ENCODE results near the gene CEP350. TPM values are rescaled to one million over a fixed set of nuclear protein-coding genes. Genes with fewer than 3 reads are reported as not detected.
A peak's percentile ranks its signal among the peaks of the same experiment; 100 is the strongest.

The CEP350 gene, protein sequence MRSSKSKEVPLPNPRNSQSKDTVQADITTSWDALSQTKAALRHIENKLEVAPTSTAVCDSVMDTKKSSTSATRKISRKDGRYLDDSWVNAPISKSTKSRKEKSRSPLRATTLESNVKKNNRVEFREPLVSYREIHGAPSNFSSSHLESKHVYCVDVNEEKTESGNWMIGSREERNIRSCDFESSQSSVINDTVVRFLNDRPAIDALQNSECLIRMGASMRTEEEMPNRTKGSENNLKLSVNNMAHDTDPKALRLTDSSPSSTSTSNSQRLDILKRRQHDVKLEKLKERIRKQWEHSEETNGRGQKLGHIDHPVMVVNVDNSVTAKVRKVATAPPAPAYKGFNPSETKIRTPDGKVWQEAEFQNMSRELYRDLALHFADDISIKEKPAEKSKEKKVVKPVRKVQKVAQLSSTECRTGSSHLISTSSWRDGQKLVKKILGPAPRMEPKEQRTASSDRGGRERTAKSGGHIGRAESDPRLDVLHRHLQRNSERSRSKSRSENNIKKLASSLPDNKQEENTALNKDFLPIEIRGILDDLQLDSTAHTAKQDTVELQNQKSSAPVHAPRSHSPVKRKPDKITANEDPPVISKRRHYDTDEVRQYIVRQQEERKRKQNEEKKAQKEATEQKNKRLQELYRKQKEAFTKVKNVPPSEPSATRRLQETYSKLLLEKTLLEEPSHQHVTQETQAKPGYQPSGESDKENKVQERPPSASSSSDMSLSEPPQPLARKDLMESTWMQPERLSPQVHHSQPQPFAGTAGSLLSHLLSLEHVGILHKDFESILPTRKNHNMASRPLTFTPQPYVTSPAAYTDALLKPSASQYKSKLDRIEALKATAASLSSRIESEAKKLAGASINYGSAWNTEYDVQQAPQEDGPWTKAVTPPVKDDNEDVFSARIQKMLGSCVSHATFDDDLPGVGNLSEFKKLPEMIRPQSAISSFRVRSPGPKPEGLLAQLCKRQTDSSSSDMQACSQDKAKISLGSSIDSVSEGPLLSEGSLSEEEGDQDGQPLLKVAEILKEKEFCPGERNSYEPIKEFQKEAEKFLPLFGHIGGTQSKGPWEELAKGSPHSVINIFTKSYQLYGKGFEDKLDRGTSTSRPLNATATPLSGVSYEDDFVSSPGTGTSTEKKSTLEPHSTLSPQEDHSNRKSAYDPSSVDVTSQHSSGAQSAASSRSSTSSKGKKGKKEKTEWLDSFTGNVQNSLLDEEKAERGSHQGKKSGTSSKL (N-terminal part only)
- 30.8 and 39.7 TPM in 2 replicates for total RNA-seq (2014; rRNA removed)
- polyA plus RNA-seq (2012), result 3.2 TPM

DNA sequence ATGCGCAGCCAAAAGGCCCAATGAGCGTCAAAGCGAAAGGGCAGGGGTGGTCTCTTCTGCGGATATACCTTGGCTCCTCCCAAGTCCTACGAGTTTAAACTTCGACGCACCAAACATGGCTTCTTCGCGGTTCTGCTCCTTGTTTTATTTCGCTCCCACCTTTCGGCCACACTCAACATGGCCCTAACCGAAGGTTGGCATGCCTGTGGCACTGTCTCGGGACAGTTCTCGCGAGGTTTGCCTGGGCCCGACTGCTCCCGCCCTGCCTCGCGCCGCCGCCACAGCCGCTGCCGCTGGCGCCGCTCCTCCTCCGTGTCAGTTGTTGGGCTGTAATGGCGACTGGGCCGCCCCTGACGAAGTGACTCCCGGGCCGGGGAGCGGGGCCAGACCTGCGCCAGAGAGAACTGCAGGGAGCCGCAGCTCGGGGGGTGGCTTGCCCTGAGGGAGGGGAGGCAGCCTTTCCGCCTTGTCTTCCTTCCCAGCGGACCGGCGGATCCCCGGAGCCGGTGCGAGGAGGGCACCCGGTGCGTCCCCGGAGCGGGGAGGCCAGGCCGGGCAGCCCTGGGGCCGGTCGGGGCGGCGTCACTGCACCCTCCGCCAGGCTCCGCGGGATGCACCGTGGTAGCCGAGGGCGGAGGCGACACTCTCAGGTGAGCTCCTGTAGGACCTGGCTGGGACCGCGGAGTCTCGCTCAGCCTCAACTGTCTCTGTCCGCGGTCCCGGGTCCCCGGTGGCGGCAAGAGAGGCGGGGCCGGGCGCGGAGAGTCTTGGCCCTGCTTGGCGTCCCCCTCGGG, at the start of gene CEP350:
Gene CEP350, plus strand, starts transcription at position 318 of the 794 bp plus-strand sequence. CDS start 31,372 bp downstream, outside the sequence.
- DNase-seq (ENCODE audit: low read depth), result peak; percentile 99

DNA sequence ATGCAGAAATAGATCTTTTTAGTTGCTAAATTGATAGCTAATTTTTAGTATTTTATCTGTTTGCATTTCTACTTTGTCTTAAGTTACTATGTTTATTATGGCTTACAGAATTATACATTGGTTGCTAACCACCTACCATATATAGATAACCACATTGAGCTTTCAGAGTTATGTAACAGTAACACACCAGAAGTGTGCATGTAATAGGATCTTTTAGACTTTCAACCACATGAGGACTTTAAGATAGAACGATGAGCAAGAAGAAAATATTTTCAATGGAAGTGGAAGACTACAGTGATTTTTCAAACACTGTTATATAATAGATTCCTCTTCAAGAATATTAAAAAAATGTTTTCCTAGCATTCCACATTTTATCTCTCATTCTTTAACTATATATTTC, 43.7 kb upstream of the CEP350 start:
- DNase-seq (ENCODE audit: low read depth), result no peak

DNA sequence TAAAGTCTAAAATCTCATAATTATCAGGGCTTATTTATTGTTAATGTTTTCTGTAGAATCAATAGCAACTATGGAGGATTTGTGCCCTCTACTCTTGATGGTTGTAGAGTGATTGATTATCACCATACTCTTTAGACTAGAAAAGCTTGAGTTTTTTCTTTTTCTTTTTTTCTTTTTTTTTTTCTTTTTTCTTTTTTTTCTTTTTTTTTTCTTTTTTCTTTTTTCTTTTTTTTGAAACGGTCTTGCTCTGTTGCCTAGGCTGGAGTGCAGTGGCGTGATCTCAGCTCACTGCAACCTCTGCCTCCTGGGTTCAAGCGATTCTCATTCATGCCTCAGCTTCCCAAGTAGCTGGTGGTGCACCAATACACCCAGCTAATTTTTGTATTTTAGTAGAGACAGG, 42.8 kb upstream of the CEP350 start:
- DNase-seq (ENCODE audit: low read depth), result no peak

DNA sequence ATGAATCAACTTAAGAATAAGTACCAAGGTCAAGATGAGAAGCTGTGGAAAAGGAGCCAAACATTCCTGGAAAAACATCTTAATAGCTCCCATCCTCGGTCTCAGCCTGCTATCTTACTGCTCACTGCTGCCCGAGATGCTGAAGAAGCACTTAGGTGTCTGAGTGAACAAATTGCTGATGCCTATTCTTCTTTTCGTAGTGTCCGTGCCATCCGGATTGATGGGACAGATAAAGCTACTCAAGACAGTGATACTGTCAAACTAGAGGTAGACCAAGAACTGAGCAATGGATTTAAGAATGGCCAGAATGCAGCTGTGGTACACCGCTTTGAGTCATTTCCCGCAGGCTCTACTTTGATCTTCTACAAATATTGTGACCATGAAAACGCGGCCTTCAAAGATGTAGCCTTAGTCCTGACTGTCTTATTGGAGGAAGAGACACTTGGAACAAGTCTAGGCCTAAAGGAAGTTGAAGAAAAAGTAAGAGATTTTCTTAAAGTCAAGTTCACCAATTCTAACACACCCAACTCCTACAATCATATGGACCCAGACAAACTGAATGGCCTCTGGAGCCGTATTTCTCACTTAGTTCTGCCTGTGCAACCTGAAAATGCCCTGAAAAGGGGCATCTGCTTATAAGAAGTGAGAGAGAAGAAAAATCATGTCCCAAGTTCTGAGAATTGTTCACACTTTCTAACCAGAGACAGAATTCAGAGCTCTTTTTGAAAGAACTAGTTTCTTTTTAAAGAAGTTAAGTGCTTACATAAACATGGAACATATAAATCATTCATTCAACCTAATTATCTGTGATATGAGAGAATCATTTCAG, 36.8 kb upstream of the CEP350 start:
- DNase-seq (ENCODE audit: low read depth), result no peak

DNA sequence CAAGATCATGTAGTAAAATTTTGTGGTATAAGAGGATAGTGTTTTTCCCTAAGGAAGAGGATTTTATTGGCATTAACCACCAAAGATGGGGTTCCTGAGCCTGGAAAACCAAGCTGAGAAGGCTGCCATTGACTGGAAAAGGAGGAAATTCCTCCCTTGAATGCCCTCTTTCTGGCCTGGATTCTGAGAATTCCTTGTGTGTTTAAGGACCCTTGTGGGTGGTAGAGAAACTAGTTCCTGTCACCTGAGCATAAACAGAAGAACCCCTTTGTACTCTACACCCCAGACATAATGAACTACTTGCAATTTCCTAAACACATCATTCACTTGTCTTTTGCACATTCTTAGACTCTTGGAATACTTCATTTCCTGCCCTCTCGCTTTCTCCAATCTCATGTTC, 33.1 kb upstream of the CEP350 start:
- DNase-seq (ENCODE audit: low read depth), result no peak

DNA sequence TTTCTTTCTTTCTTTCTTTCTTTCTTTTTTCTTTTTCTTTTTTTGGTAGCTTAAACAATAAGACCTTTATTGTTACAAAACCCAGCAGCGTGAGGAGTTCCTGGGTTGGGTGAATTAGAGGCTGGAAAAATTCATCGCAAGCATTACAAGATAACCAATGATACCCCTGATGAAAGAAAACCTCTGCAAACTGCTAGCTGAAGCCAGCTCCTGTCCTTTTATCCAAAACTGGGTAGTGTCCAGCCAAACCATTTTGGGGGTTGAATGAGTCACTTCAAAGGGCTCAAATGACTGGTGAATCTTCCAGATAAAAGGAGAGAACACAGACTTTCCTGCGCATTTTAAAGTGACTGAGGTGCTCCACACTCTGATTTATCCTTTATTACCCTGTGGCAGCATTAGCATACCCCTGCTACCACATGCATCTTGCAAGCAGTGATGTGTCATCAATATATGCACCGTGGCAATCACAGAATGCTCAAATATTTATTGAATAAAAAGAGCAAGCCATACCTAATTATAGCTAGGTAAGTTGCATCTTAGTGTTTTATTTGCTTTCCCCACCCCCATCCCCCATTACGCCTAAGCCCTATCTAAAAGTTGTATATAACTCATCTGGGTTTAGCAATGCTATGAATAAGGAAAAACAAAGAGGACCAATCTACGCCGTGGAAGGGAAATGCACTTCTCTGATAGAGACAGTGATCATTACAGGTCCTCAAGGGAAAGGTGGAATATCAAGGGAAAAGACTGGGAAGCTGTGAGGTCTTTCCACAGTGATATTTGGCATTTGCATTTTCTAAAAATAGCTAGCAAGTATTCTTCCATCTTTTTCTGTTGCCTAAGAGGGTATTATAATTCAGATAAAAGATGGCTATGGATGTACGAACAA, 32.4 kb upstream of the CEP350 start:
- no peak for DNase-seq (ENCODE audit: low read depth)

DNA sequence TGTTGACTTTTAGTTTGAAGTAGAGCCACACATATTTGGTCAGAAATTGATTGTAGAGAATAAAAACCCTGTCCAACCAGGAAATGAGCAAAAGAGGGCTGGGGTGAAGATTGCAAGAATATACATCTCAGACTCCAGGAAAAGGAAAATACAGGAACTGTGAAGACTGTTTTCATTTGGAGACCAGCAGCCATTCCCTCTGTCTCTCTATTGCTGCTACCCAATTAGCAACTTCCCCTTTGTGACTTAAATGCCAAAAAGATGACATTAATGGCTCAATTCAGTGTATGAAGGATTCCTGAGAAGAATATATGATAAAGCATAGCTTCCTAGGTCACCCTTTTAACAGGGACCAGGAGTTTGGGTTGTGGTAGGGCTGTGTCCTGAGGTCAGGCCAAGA, 31.6 kb upstream of the CEP350 start:
- DNase-seq (ENCODE audit: low read depth), result no peak

DNA sequence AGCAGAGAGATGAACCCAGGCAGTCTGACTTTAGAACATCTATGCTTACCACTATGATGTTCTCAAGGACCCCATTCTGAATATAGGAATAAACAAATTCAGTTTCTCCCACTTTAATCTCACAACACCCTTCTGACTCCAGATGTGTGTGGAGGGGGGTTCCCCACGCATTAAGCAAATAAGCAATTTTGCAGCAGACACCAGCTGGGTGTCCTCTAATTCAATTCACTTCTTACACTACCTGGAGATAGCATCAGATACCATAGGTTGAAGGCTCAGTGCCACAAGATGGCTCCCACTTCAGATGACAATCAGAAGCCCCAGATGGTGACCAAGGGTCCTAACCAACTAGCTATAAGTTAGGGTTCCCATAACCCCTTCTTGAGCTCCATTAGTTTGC, 30.3 kb upstream of the CEP350 start:
- no peak for DNase-seq (ENCODE audit: low read depth)

DNA sequence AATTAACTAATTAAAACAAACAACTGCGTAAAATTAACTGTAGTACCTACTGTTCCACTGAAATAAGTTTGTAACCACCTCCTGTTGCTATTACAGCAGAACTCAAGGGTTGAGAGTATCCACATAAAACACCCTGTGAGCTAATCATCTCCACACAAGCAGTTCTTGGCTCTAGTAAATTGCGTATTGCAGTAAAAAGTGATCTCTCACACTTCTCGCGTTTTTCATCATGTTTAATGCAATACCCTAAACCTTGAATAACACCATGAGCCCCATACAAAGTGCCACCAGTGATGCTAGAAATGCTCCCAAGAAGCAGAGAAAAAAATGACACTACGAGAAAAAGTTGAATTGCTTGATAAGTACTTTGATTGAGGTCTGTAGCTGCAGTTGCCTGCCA, 29.3 kb upstream of the CEP350 start:
- no peak for DNase-seq (ENCODE audit: low read depth)

DNA sequence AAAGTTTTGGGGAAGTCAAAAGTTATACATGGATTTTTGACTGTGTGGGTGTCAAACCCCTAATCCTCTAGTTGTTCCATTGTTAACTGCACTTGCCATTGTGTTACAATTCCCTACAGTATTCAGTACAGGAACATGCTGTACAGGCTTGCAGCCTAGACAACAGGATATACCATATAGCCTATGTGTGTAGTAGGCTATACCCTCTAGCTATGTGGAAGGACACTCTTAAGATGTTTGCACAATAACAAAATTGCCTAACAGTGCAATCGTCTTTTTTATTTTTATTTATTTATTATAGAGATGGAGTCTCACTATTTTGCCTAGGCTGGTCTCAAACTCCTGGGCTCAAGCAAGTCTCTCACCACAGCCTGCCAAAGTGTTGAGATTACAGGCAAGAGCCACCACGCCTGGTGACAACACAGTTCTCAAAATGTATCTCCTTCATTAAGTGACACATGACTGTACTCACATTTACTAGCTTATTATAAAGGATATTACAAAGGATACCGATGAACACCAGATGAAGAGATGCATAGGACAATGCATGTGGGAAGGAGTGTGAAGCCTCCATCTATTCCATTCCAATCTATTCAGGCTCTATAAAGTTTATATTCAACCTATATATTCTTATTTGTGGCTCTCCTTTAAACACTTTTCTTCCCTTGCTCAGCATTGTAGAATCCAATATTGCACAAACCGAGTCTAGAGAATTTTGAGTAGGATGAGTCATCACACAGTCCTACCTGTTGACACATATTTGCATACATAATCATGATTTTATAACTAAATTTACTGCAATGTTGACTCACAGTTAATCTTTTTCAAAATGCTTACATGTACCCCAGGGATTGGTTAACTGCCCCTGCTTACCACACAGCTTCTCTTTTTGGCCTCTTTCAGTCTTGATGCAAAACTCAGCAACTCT, 28.4 kb upstream of the CEP350 start:
- DNase-seq (ENCODE audit: low read depth), result peak; percentile 54

DNA sequence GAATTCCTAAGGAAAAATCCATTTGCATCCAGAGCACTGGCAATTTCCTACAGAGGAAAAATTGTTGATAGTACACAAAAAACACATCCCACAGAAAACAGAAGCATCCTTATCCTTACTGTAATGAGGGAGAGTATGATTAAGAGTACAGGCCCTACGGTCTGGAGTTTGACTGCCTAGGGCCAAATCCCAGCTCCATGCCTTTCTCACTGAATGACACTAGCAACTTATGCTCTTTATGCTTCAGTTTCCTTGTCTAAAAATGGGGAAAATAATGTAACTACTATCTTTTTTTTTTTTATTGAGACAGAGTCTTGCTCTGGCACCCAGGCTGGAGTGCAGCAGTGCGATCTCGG, 27.8 kb upstream of the CEP350 start:
- DNase-seq (ENCODE audit: low read depth), result no peak

DNA sequence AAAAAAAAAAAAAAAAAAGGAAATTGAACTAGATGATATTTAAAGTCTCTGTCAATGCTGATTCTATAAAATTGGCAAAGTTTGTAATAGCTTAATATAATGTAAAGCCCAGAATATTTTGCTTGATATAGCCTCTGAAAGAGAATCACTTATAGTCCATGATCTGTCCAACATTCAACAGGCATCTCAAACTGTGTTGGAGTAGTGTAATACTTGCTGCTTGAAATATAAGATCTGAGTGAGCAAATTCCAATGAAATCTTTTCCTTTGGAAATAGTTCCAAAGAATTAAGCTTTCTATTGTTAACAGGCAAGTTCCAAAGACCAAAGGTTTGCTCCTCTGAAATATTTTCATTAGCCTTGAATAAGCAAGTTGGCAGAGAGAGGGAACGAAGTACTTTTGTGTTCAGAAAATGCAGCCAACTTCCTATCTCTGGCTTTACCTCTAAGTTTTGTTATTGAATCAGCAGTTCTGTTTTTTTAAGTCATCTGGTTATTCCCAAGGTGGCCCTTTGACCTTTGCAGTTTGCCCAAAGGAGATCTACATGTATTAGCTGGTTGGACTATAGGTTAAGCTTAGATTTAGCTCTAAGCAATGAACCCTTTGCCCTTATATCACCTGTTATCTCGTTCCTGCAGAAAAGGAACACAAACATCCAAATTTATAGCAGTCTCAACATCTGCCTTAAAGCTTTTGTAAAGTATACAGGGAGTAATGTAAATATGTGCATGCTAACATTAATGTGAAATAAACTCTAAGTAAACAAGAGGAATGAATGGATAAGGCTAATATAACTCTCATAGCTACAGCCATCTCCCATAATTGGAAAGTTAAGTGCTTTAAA, 24.4 kb upstream of the CEP350 start:
- no peak for DNase-seq (ENCODE audit: low read depth)

DNA sequence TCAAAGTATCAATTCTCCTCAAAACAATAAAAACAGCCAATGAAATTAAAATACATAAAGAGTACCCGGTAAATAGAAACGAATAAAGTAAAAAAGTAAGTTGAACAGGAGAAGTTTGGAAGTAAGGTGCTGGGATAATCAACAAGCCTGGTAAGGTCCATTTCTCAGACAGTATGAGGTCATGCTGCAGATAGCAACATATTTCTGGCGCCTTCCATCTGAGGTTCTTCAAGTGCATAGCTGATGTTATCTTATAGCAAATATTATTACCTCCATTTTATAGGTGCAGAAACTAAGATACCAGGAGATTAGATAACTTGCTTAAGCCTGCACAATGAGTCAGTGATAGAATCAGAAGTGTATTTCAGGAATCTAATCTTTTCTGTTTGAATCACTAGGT, 23.7 kb upstream of the CEP350 start:
- no peak for DNase-seq (ENCODE audit: low read depth)

DNA sequence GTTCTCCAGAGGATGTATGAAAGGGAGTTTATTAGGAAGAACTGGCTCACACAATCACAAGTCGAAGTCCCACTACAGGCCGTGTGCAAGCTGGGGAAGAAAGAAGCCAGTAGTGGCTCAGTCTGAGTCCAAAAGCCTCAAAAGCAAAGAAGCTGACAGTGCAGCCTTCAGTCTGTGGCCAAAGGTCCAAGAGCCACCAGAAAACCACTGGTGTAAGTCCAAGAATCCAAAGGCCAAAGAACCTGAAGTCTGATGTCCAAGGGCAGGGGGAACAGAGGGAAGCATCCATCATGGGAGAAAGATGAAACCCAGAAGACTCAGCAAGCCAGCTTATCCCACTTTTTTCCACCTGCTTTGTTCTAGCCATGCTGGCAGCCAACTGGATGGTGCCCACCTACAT, 21.4 kb upstream of the CEP350 start:
- DNase-seq (ENCODE audit: low read depth), result no peak

DNA sequence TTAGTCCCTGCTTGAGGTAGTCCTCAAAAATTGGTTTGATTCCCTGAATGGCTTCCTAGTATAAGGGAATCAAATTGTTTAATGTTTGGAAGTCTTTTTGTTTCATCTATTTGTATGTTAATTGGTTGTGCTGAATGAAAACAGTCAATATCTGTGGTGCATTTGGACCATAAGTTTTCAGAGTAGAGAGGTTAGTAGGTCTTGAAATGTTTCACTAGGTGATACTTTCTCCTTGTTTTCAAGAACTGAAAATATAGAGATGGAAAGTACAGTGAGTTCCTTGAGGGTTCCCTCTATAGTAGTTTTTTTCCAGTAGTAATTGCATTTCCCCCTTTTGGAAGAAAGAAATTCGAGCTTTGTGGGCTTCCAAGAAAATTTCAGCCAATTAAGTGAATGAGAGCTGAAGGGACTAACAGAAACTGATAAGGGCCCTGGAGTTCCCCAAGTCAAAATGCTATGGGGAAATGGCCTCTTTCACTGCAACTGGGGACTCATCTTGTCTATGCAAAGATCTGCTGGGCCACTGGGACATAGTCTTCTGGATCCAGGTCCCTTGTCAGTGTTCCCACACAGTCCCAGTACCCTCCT, 18.6 kb upstream of the CEP350 start:
- DNase-seq (ENCODE audit: low read depth), result no peak

DNA sequence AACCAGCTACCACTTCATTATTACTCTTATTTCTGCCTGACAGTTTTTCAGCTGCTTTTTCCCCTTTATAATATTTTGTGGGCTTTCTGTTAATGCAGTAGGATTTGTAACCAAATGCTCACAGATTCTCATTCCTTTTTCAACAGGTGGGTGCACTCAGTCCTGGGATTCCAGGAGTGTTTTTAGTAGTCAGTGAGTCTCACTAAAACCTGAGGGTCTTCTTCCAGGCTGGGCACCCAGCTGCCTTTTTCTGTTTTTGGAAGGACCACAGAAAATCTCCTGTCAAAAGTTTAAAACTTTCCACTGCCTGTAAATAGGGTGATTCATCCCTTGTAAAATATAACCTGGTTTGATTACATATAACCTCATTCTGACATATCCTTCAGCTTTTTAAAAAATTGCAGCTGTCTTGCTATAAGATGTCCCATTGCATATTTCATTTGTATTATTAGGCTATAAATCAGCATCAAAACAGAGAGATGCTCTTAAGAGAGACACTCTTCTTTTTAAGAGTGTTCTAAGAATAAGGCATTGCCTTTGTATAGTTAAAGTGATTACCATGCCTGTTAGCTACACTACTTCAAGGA, 16.8 kb upstream of the CEP350 start:
- peak; percentile 12 for DNase-seq (ENCODE audit: low read depth)

Measured in LHCN-M2 (cell line).